OCI-LY7 (cell line): Measurements from ENCODE around the gene LRRC1.

Experiments used
- EZH2phosphoT487 ChIP-seq: fragments of 200-600 bp; sonication (generic); IDR thresholded peaks from 2 replicates; pipeline ENCODE4 v1.6.1; 2018; ENCODE audit warnings: low read depth, borderline replicate concordance, mild to moderate bottlenecking, mixed run types, antibody characterized with exemption, low read length, moderate library complexity, mixed read lengths
- TF ChIP-seq, protein P1 (sequence below): fragments of 200-600 bp; sonication (generic); conservative IDR thresholded peaks from 2 replicates; pipeline ENCODE4 v1.5.1; 2014; ENCODE audit warnings: mild to moderate bottlenecking, antibody characterized with exemption, low read length, moderate library complexity, mixed read lengths

DNA sequence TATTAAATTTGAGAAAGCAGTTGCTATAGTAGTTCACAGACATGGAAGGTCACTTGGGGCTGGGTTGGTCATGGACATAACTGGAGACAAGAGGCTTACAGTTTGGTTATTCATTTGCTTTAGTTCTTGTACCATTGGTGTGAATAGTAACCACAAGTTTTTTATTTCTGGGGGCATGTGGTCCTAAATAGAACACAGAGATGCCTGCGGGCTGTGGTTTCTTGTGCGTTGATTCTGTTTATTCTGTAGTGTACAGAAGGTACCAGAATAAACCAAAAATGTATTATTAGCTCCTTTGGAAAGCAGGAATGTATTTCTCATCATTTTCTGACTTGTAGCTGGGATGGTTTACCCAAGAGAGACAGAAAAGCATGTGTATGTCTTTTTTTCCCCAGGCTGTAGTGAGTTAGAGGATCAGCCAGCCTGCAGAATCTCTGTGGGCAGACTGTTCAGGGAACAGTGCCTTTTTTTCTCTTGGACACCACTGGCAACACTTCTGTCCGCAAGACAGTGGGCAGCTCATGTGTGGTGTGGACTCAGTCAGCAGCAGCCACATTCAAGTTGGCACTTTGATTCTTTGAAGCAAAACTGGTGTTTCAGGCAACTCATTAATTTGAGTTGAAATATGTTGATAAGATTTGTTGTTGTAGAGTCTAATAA is 122.1 kb downstream of the LRRC1 start:
- TF ChIP-seq, protein P1, sequence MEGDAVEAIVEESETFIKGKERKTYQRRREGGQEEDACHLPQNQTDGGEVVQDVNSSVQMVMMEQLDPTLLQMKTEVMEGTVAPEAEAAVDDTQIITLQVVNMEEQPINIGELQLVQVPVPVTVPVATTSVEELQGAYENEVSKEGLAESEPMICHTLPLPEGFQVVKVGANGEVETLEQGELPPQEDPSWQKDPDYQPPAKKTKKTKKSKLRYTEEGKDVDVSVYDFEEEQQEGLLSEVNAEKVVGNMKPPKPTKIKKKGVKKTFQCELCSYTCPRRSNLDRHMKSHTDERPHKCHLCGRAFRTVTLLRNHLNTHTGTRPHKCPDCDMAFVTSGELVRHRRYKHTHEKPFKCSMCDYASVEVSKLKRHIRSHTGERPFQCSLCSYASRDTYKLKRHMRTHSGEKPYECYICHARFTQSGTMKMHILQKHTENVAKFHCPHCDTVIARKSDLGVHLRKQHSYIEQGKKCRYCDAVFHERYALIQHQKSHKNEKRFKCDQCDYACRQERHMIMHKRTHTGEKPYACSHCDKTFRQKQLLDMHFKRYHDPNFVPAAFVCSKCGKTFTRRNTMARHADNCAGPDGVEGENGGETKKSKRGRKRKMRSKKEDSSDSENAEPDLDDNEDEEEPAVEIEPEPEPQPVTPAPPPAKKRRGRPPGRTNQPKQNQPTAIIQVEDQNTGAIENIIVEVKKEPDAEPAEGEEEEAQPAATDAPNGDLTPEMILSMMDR, result no peak
- no peak for TF ChIP-seq EZH2phosphoT487
